HG03135 (cell line): Measurements from ENCODE around the gene SLIT1.
"Not testable (repeated sequence)": the region's sequence is repeated elsewhere in the genome, so short reads cannot be mapped to it uniquely, and the experiment has no call there.

Source experiments
- ATAC-seq: cut with Tn5 transposase; IDR thresholded peaks from one replicate; pipeline ENCODE4 v1.9.1; 2021; ENCODE audit warnings: mild to moderate bottlenecking, moderate library complexity; ENCODE audit not compliant: unreplicated experiment

SLIT1 gene

DNA sequence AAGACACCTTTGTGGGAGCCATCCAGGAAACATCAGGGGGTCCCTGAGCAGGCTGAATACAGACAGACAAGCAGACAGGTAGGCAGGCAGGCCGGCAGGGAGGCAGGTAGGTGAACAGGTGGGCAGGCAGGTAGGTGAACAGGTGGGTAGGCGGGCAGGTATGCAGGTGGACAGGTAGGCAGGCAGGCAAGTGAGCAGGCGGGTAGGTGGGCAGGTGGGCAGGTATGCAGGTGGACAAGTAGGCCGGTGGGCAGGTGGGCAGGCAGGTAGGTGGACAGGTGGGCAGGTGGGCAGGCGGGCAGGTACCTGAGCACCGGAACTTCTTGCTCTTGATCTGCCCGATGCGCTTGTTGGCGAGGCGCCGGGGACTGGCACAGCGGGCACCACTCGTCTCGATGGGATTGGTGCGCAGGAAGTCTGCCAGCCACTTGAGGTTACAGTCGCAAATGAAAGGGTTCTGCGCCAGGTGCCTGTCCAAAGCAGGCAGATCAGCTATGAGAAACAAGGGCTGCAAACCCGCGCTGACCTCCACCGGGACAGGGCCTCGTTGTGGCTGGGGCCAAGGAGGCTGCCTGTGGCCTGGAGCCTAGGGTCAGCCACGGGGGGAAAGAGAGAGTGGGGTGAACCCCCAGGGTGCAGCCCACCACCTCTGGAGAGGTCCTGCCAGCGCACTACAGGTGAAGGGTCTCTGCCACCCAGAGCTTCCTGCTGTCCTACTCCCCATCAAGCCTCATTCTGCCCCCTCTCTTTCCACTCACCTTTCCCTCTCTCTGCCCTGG, 136.9 kb downstream of the SLIT1 start:
- ATAC-seq = no peak

DNA sequence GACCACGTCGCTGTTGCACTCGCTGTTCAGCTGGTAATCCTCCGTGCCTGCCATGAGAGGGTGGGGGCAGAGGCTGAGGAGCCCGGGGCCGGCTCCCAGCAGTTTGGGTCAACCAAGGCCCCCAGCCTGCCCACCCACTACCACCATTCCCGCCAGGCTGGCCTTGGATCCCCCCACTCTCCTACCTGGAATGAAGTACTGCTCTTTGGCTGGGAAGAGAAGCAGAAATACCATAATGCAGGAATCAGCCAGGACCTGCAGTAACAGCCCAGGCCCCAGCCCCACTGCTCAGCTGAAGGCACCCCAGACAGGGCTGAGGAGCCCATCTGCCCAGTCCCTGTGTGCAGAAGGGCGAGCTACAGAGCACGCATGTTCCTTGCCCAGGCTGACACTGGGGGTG, 138.0 kb downstream of the SLIT1 start:
- ATAC-seq = no peak

DNA sequence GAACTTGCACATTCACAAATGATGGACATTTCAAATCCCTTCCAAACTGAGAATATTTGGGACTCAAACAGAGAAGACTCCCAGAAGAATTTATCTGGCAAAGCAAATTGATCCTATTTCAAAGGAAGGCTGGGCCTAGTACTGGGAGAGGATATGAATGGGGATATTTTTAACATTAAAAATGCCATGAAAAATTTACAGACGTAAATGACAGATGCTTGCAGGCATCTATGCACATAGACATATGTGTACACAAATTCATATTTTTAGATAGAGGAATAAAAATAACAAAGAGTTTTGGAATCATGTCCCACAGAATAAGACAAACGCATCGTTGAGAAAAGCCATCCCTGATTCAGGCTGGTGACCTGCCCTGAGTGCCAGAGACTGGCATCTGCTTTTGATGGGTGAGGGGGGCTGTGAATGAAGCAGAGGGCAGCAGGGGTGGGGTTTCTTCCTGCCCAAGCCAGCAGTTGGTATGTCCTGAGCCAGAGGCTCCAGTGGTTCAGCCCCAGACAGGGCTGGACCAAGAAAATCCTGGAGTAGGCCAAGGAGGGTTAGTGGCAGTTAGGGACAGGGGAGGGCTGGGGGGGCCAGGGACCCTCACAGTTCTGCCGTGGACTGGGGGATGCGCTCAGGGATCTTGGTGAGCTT, 138.5 kb downstream of the SLIT1 start:
- ATAC-seq = no peak

DNA sequence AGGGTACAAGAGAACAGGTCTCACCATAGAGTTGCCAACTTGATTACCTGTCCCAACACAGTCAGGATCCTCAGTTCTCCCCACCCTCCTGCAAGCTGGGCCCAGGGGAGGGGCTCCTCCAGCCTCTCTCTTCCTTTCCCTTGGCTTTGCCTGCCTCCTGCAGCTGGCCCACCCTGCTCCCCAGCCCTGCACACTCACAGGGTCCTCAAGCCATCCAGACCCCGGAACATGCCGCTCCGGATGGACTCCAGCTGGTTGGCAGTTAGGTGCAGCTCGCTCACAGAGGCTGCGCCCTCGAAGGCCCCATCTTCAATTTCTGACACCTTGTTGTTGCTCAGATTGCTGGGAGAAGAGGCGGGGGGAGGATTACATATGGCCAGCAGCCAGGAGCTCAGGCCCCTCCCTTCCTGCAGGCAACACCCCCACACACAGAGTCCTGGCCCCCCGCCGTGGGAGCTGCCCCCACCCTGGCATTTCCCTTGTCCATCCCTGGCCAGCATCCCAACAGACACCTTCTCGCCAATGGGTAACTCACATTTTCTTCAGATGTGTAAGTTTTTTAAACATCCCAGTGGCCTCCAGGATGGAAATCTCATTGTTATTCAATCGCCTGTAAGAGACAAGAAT, 139.2 kb downstream of the SLIT1 start:
- no peak for ATAC-seq

DNA sequence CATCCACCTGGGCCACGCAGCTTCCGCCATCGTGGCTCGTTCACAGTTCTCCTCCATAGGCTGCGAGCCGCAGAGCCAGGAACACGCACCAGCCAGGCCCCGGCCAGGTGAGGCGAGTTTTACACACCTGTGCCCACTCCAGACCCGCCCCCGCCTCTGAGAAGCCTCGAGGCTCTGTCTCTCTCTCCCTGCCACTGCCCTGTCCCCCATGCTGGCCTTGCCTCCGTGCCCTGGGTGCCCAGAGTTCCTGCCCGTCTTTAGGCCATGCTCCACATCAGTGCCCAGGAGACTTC, 142.2 kb downstream of the SLIT1 start:
- no peak for ATAC-seq

DNA sequence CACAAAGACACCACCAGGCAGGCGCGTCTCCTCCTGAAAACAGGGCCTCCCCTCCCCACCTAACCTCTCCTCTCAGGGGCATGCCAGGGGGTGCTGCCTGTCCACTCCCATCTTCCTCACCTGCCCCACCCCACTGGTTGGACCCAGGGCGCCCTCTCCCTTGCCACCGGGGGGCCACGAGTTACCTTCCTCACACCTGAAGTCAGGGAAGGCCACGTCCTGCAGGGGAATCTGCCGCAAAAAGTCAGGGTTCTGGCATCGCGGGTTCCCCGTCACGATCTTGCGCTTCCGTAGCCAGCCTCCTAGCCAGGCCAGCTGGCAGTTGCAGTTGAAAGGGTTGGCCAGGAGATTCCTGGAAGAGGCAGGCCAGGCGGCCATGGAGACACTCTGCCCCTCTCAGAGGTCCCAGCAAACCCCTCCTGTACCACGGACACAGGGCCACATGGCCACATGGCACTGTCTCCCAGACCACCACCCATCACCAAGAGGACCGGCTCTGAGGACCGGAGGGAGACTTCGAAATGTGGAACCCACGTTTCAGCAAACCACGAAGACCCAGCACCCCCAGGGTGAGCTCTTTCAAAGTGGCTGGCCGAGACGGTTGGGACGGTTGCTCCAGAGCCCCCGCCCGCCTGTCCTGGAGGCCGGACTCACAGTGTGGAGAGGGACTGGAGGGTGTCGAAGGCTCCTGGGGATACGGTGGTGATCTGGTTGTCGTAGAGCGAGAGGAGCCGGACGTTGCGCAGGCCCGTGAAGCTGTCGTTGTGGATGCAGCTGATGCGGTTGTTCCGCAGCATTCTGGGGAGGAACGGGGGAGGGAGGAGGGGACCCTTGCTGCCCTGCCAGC, 142.8 kb downstream of the SLIT1 start:
- ATAC-seq = no peak

DNA sequence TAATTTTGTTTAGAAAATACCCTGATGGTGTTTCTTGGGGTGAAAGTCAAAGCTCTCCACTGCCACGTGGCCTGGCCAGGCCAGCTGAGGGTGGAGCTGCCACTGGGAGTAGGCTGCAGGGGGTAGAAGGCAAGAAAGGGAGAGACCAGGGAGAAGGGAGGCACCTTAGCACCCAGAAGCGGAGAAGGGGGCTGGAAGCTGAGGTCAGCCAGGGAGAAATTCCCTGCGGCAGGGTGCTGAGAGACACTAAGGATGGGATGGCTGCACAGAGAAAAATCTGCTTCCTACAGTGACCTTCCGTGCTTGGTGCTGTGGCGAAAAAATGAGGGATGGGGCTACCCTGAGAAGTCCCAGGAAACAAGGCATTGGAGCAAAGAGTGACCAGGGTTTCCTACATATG, 143.7 kb downstream of the SLIT1 start:
- no peak for ATAC-seq

DNA sequence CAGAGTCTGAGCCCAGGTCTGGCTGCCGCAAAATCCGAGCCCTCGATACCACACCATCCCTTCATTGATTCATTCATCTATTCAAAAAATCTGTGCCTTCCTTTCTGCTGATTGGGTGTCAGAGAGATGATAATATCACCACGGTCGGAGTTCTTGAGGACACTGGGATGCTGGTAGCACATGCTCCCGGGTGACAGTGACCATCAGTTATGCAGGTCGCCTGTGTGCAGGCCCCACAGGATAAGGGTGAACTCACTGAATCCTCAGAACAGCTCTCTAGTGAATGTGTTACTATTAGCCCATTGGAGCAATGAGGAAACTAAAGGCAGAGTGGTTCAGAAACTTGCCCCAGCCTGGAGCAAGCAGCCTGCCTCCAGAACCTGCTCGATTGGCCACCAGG, 145.1 kb downstream of the SLIT1 start:
- ATAC-seq = no peak

DNA sequence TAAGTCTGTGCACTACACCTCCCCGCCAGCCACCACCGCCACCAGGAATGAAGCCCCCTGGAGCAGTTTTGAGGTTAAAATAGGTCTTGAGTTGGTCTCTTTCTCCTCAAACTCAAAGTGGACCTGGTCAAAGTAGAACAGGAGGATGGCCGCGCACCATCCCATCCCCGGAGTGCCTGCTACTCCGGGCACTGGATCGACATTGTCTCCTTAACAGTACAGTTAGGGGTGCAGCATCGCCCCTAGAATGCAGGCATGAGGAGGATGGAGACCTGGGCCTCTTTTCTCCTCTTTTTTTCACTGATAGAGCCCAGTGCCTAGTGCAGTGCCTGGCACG, 145.5 kb downstream of the SLIT1 start:
- ATAC-seq = no peak

DNA sequence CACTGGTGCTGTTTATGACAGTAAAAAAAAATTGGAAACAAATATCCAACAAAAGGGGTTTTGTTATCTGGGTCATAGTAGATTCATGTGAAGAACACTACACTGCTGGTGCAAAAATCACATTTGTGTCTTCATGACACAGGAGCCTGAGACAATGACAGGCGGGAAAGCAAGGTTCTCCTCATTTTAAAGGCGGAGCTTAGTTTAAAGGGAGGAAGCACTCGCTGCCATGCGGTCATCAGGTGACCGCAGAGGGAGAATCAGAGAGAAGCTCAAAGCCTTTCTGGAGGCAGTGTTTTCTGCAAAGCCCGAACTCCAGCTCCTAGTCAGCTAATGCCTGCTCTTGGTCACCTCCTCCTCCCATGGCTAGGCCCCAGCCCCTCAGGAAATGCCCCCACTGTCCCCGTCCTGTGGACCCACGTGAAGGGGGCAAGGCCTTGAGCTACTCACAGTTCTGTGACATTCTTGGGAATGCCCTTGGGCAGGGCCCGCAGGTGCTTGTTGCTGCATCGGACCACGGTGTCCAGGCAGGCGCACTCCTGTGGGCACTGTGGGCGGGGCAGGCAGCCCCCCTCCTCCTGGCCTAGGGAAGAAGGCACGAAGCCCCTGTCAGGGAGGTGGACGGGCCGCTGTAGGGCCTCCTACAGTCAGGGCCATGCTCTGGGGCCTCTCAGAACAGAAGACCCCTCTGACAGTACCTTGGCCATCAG, 146.1 kb downstream of the SLIT1 start:
- no peak for ATAC-seq

DNA sequence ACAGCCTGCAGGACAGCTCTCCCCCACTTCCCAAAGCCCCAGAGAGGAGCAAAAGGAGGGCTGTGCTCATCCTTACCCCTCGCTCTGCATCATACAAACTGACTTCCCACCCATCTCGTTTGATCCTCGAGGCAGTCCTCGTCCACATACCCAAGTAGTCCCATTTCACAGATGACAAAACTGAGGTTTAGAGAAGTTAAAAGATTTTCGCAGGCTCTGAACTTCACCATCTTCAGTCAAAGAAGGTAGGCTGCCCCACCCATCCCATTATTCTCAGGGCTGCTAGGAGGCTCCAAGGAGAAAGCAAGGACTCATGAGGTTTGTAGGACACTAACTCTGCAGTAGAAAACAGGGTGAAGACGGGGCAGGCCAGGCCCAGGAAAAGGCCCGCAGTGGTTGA, 147.1 kb downstream of the SLIT1 start:
- no peak for ATAC-seq

DNA sequence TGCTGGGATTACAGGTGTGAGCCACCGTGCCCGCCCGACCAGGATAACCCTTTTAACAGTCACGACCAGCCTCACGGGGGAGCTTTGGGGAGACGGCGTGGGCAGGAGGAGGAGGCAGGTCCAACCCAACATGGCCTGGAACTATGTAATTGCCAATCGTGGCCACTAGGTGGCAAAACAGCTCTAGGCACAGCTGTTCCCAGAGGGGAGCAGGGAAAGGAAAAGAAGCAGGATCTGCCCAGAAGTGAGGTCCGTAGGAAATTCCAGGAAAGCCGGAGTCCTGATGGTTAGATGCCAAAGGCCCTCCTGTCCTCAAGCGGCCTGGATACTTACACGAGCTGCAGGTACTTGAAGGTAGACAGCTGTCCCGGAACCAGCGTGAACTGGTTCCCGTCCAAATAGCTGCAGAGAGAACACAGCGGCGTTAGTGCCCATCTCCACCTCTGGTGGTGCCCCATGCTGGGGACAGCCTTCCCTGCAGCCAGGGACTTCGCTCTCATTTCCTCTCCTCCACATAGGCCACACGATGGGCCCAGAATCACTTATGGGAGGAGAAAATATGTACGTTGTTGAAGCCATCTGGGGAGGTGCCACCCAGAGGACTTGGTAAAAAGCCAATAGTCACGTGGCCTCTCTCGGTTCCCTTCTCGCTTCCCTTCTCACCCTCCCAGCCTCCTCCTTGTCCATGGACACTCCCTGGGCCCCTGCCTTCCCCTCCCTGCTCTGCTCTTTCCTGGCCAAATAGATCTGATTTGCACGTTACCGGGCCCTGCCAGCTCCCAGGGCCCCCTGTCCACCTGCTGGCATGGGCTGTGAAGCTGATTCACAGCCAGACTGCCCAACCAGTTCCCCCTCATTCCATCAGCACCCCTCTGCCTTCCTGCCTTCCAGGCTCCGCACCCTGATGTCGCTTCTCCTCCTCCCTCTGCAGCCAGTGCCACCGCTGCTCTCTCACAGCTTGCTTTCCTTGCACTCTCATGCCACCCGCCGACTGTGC, 148.1 kb downstream of the SLIT1 start:
- no peak for ATAC-seq

DNA sequence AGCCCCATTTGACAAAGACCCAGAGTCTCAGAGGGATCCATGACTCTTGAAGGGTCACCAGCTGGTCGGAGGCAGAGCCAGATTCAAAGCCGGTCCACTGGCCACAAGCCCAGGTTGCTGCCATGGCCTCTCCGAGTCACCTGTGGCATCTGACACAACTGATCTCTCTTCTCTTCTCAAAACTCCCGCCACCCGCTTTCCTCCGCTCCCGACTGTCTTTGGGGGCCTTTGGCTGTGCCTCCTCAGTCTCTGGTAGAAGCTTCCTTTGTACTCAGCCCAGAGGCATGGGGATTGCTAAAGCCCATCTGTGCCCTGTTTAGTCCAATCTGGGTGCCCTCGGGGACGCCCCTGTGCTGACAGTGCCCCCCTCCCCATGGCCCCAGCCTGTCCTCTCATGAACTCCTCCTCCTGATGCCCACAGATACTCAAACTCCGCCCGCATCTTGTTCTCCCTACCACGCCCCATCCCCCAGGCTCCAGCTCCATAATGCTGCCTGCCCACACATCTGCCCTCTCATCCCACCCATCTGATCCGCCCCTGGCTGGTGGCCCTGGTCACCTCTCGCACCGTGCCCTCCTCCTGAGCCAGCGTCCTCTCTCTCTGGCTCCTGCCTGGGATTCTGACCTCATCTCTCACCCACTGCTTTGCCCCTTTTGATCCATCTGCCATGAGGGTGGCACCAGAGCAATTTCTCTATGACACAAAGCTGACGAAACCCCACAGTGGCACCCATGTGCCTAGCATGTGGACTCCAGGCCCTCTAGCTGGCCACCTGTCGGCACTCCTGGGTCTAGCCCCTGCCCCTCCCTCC, 150.6 kb downstream of the SLIT1 start:
- no peak for ATAC-seq

DNA sequence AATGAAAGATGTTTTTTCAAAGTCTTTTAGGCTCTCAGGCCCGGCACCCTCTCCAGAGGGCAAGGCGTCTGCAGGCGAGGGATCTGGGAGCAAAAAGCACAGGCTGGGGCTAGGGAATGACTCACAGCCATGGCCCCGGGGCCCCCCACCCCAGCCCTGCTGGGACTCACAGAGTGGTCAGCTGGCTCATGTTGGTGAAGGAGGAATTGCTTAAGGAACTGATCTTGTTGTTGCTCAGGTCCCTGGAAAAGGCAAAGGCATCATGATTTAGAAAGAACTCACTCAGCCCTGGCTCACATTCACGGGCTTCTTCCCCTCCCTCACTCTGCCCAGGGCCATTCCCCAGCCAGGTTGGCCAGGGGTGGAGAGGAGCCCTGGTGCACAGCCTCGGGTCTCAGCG, 151.5 kb downstream of the SLIT1 start:
- ATAC-seq = no peak

DNA sequence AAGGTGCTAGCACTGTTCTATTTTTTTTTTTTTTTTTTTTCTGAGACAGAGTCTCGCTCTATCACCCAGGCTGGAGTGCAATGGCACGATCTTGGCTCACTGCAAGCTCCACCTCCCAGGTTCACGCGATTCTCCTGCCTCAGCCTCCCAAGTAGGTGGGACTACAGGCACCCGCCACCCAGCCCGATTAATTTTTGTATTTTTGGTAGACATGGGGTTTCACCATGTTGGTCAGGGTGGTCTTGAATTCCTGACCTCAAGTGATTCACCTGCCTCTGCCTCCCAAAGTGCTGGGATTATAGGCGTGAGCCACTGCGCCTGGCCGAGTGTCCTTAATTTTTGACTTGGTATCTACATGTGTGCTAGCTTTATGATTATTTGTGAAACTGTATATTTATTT, 151.9 kb downstream of the SLIT1 start:
- ATAC-seq = not testable (repeated sequence)

DNA sequence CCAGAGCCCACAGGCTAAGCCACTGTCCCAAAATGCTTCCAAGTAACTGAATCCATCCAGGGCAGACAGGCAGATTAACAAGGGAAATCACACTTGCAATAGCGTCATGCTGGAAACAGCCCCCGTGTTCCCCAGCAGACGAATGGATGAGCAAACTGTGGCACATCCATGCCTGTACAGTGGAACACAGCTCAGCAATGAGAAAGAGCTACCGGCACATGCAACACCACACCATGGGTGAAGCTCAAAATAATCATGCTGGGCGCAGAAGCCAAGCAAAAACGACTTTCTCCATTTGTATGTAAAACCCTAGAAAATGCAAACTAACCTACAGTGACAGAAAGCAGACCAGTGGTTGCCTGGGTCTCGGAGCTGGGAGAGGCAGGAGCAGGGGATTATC, 153.1 kb downstream of the SLIT1 start:
- ATAC-seq = no peak

DNA sequence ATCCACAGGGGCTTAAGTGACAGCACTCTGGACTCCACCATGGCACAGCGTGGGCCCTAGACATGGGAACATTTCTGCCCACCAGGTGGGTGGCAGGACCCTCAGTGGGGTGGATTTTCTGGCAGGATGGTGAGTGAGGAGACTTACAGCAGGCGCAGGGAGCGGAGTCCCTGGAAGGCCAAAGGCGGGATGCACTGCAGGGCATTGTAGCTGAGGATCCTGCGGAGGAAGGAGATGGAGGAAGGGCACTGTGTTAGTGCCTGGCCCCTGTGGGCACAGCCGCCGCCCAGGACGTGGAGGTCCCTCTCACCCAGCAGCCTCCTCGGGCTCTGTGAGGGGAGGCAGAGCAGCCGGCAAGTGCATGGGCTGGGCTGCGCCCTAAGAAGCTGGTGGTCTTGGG, 154.3 kb downstream of the SLIT1 start:
- no peak for ATAC-seq

DNA sequence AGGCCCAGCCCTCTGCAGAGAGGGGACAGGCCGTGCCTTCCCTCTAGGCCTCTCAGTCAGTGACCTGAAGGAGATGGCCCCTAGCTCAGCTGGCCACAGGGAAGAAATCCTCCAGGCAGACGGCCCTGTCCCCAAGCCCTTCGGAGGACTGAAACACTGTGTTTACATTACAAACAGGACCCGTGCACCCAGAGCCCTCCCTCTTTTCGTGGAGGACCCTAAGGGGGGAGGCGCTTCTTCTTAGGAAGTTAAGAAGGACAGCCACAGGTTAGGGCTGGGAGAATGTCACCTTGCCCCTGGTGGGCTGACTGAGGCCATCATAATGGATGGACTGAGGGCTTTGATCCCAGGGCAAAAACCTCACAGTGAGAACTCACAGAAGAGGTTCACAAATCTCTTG, 154.9 kb downstream of the SLIT1 start:
- ATAC-seq = no peak

DNA sequence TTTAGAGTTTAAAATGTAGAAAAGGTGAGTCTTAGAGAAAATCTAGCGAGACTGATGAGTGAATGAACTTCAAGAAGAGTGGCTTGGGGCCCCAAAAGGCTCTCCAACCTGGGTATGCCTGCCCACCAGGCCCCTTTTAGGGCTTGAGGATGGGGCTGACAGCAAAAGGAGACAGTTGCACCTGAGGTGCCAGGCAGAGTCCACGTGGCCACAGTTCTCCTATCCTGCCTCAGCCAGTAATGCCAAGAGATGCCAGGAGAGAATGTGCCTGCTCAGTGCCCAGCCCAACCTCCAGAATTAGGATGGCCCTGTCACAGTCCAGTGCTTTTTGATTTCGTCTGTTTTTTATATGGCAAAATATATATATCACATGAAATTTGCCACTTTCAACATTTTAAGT, 156.5 kb downstream of the SLIT1 start:
- ATAC-seq = no peak
